Measurements from ENCODE around the gene LLGL1.

Gene LLGL1

DNA sequence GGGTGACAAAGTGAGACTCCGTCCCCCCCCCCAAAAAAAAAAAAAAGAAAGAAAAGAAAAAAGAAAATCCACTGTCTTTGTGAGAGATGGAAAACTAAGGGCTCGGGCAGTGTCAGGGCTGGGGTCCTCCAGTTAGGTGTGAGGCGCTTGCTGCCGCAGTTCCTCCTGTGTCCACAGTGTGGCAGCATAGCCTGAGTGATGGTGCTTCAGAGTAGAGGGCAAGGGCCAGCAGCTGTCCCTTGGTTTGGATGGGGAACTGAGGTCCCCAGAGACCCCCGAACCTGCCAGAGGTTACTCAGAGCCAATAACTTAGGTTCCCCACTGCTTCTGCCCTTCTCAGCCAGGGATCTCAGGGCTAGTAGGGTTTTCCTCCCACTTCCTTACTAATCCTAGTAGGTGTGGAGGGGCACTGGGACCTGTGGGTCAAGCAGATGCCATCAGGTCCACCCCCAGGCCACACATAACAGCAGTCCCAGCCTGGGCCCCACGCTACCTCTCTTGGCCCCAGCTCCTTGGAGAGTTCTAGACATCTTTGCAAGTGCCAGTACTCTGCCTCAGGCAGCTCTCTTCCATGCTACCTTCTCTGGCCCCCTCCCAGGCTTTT lies 7.9 kb upstream of the LLGL1 start:
- Histone ChIP-seq H3K36me3 (ENCODE audit: control insufficient read depth, insufficient read depth, low read length) (no peaks in the 10 kb centered on the region), H3K9ac (ENCODE audit: low read length) (no peak overlapping the region), H3K27ac (ENCODE audit: low read depth, low read length) (no peak overlapping the region)

DNA sequence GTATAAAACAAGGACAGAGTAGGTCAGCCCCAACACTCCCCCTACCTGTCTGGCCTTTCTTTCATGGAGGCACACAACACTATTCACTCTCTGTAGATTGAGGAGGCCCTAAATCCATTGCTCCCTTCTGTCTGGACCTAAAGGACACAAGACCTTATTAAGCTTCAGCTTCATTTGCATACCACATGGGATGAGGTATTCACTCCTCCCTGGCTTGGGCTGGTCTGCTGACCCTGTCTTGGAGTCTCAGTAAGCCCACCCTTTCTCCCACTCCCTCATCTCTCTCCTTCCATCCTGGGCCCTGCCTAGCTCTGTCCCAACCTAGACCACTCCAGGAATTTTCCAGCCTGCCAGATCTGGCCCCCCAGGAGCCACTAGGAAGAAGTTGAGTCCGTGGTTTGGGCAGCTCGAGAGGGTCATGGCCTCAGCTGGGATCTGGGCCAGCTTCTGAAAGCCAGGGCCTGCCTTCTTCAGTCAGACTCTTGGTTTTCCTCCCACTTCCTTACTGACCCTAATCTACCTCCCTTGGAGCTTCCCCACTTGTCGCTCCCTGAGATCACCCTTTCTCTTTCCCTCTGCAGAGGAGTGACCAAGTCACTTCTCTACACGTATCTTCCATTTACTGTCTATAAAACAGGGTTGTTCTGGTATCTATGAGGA lies 6.5 kb upstream of the LLGL1 start:
- H3K9me3 ChIP-seq (ENCODE audit: control insufficient read depth, insufficient read depth, low read depth, low read length), result no peaks in the 10 kb centered on the region
- no peaks in the 10 kb centered on the region for H3K27me3 ChIP-seq (ENCODE audit: control insufficient read depth, insufficient read depth, low read length)
- H3K27ac ChIP-seq (ENCODE audit: low read depth, low read length), result no peak overlapping the region
- no peaks in the 10 kb centered on the region for H3K36me3 ChIP-seq (ENCODE audit: control insufficient read depth, insufficient read depth, low read length)
- H3K4me1 ChIP-seq (ENCODE audit: control insufficient read depth, insufficient read depth, low read length), result peaks cover 2% of the 10 kb centered on the region
- H3K4me3 ChIP-seq (ENCODE audit: low read depth, low read length), result no peak overlapping the region
- peak overlapping the region; percentile 24 for H3K9ac ChIP-seq (ENCODE audit: low read length)

More for the DNA sequence above, 7.9 kb upstream of the LLGL1 start:
- Histone ChIP-seq H3K4me1 (ENCODE audit: control insufficient read depth, insufficient read depth, low read length) (no peaks in the 10 kb centered on the region; the same call in 1 of the 2 replicates), H3K9me3 (ENCODE audit: control insufficient read depth, insufficient read depth, low read depth, low read length) (no peaks in the 10 kb centered on the region), H3K27me3 (ENCODE audit: control insufficient read depth, insufficient read depth, low read length) (no peaks in the 10 kb centered on the region), H3K4me3 (ENCODE audit: low read depth, low read length) (no peak overlapping the region)

DNA sequence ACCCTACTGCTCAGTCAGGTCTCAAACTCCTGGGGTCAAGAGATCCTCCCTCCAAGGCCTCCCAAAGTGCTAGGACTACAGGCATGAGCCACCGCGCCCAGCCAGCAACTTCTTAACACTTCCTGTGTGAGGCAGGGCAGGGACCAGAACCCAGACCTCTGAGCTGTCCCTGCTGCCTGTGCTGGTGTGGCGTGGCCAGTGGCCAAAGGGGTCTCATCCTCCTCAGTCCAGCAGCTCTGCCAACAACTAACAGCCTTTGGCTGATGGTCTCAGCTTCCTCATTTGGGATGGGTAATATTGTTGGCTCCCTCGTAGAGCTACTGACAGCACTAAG lies 1.4 kb upstream of the LLGL1 start:
- no peaks in the 10 kb centered on the region for H3K36me3 ChIP-seq (ENCODE audit: control insufficient read depth, insufficient read depth, low read length)
- H3K27ac ChIP-seq (ENCODE audit: low read depth, low read length), result peak overlapping the region; percentile 84
- peaks cover 20% of the 10 kb centered on the region for H3K4me1 ChIP-seq (ENCODE audit: control insufficient read depth, insufficient read depth, low read length)
- H3K4me3 ChIP-seq (ENCODE audit: low read depth, low read length), result peak overlapping the region; percentile 74
- H3K9me3 ChIP-seq (ENCODE audit: control insufficient read depth, insufficient read depth, low read depth, low read length), result no peaks in the 10 kb centered on the region
- no peaks in the 10 kb centered on the region for H3K27me3 ChIP-seq (ENCODE audit: control insufficient read depth, insufficient read depth, low read length)
- peak overlapping the region; percentile 79 for H3K9ac ChIP-seq (ENCODE audit: low read length)

DNA sequence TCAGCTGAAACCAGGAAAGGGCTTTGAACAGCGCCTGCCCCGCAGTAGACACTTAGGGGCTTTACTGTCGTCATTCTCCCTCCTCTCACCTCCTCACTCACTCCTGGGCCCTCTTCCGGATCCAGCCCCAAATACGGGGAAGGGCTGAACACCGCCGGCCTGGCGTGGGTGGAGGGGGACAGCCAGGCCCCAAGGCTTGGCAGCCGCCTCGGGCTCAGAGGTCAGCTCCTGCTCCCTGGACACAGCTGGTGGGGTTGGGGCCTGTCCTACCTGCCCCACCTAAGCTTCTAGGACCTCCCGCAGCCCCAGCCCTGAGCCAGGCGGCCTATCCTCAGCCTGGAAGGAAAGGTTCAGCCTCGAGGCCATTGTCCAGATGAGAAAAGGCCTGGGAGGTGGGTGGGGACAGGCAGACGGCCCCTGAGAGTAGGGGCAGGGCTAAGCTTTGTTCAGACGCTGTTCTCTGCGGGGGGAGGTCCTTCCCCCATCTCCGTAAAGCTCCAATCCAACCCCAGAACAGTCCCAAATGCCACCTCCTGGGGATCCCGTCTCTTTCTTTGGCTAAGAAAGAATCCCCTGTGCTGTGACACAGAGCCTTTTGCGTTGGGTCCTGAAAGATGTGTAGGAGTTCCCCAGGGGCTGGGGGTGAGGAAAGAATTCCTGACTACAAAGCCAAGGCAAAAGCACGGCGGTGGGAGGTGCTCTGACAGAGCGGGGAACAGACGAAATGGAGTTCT lies 881 bp upstream of the LLGL1 start:
- Histone ChIP-seq H3K36me3 (ENCODE audit: control insufficient read depth, insufficient read depth, low read length) (no peaks in the 10 kb centered on the region), H3K27ac (ENCODE audit: low read depth, low read length) (peak overlapping the region; percentile 84), H3K9me3 (ENCODE audit: control insufficient read depth, insufficient read depth, low read depth, low read length) (no peaks in the 10 kb centered on the region), H3K27me3 (ENCODE audit: control insufficient read depth, insufficient read depth, low read length) (no peaks in the 10 kb centered on the region), H3K4me1 (ENCODE audit: control insufficient read depth, insufficient read depth, low read length) (peaks cover 20% of the 10 kb centered on the region), H3K9ac (ENCODE audit: low read length) (peak overlapping the region; percentile 79), H3K4me3 (ENCODE audit: low read depth, low read length) (peak overlapping the region; percentile 74)

DNA sequence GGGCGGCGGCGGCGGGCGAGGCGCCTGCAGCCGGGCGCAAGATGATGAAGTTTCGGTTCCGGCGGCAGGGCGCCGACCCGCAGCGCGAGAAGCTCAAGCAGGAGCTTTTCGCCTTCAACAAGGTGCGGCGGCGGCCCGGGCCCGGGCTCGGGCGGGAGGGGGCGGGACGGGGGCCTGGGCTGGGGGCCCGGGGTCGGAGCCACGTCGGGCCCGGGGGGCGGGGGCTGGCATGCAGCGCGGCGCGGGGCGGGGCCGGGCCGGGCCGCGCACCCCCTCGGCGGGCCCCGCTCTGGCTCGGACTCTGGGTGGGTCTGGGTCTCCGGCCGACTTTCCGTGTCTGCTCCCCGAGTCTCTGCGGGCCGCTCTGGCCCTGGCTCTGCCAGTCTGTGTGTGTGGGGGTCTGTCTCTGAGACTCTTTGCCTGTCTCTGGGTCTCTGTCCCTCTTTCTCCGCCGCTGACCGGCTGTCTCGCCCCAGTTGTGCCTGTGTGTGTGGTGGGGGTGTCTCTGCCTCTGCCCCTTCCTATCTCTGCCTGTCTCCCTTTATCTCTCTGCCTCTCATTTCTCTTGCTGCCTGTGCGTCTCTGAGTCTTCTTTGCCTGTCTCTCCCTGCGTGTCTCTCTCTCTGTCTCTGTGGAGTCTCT lies 328 bp downstream of the LLGL1 start:
- H3K27me3 ChIP-seq (ENCODE audit: control insufficient read depth, insufficient read depth, low read length), result no peaks in the 10 kb centered on the region
- no peaks in the 10 kb centered on the region; the same call in 1 of the 2 replicates for H3K36me3 ChIP-seq (ENCODE audit: control insufficient read depth, insufficient read depth, low read length)
- no peaks in the 10 kb centered on the region for H3K9me3 ChIP-seq (ENCODE audit: control insufficient read depth, insufficient read depth, low read depth, low read length)
- peaks cover 20% of the 10 kb centered on the region for H3K4me1 ChIP-seq (ENCODE audit: control insufficient read depth, insufficient read depth, low read length)
- no peak overlapping the region for H3K27ac ChIP-seq (ENCODE audit: low read depth, low read length)
- peak overlapping the region; percentile 91 for H3K4me3 ChIP-seq (ENCODE audit: low read depth, low read length)
- peak overlapping the region; percentile 68 for H3K9ac ChIP-seq (ENCODE audit: low read length)

DNA sequence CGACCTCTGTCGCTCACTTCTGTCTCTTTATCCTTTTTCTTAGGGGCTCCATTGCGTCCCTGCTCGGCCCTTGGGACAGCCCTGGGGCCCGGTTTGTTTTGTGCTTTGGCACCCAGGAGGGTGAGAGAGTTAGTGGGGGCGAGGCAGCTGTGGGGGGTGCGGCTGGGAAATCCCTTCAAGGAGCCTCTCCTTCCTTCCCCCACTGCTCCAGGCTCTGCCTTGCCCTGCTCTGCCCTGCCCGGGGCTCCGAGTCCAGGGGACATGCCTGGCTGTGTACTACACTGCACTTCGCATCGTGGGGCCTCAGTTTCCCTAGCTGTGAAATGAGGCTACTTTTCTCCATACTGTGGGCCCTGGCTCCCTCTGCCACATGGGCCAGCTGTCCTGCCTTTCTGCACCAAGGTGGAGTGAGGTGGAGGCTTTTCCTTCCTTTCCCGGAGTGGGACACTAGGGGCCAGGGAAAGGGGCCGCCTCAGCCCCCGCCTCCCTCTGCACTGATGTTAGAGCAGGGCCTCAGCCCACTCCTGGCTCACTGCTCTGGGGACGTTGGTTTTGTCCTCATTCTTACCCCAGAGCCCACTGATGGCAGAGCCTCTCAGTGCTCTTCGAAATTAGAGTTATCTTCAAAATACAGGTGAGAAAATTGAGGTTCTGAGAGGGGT lies 980 bp downstream of the LLGL1 start:
- Histone ChIP-seq H3K36me3 (ENCODE audit: control insufficient read depth, insufficient read depth, low read length) (no peaks in the 10 kb centered on the region; the same call in 1 of the 2 replicates), H3K4me3 (ENCODE audit: low read depth, low read length) (peak overlapping the region; percentile 91), H3K9ac (ENCODE audit: low read length) (peak overlapping the region; percentile 68), H3K4me1 (ENCODE audit: control insufficient read depth, insufficient read depth, low read length) (peaks cover 20% of the 10 kb centered on the region), H3K27ac (ENCODE audit: low read depth, low read length) (no peak overlapping the region), H3K9me3 (ENCODE audit: control insufficient read depth, insufficient read depth, low read depth, low read length) (no peaks in the 10 kb centered on the region), H3K27me3 (ENCODE audit: control insufficient read depth, insufficient read depth, low read length) (no peaks in the 10 kb centered on the region)

DNA sequence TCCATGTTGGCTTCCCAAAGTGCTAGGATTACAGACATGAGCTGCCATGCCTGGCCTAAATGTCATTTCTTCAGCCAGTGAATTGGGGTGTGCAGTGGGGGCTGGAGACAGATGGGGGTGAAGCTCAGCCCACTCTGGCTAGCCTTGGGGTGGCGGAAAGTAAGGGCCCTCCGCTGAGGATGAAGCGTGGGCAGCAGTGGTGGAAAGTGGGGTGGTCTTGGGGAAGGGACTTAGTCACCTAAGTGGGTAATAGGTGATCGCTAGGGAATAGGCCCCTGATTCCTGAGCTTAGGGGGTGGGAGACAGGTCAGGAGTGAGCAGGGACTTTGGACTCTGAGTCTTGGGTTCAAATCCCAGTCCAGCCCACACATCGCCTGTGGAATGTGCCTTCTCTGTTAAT lies 2.2 kb downstream of the LLGL1 start:
- H3K27me3 ChIP-seq (ENCODE audit: control insufficient read depth, insufficient read depth, low read length), result no peaks in the 10 kb centered on the region
- peaks cover 20% of the 10 kb centered on the region for H3K4me1 ChIP-seq (ENCODE audit: control insufficient read depth, insufficient read depth, low read length)
- peaks cover 8% of the 10 kb centered on the region for H3K36me3 ChIP-seq (ENCODE audit: control insufficient read depth, insufficient read depth, low read length)
- no peak overlapping the region for H3K27ac ChIP-seq (ENCODE audit: low read depth, low read length)
- no peak overlapping the region for H3K4me3 ChIP-seq (ENCODE audit: low read depth, low read length)
- no peaks in the 10 kb centered on the region for H3K9me3 ChIP-seq (ENCODE audit: control insufficient read depth, insufficient read depth, low read depth, low read length)
- no peak overlapping the region for H3K9ac ChIP-seq (ENCODE audit: low read length)

DNA sequence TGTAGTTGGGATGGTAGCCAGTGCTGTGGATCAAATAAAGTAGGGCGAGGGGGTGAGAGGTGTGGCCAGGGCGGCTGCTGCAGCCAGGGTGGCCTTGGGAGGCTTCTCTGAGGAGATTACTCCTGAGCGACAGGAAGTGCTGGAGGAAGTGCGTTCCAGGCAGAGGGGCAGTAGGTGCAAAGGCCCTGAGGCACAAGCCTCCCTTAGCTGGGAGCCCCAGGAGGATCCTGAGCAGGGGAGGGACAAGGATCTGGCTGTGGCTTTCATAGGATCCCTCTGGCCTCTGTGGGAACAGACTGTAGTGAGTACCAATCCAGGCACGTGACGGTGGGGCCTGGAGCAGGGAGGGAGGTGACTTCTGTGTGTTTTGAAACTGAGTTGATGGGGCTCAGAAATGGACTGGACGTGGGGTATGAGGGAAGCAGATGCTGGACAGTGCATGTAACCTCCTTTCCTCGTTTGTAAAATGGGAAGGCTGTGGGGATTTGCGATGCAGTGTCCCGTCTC lies 2.8 kb downstream of the LLGL1 start:
- Histone ChIP-seq H3K9me3 (ENCODE audit: control insufficient read depth, insufficient read depth, low read depth, low read length) (no peaks in the 10 kb centered on the region), H3K4me1 (ENCODE audit: control insufficient read depth, insufficient read depth, low read length) (peaks cover 20% of the 10 kb centered on the region), H3K9ac (ENCODE audit: low read length) (no peak overlapping the region), H3K4me3 (ENCODE audit: low read depth, low read length) (no peak overlapping the region), H3K36me3 (ENCODE audit: control insufficient read depth, insufficient read depth, low read length) (peaks cover 14% of the 10 kb centered on the region), H3K27me3 (ENCODE audit: control insufficient read depth, insufficient read depth, low read length) (no peaks in the 10 kb centered on the region), H3K27ac (ENCODE audit: low read depth, low read length) (no peak overlapping the region)

DNA sequence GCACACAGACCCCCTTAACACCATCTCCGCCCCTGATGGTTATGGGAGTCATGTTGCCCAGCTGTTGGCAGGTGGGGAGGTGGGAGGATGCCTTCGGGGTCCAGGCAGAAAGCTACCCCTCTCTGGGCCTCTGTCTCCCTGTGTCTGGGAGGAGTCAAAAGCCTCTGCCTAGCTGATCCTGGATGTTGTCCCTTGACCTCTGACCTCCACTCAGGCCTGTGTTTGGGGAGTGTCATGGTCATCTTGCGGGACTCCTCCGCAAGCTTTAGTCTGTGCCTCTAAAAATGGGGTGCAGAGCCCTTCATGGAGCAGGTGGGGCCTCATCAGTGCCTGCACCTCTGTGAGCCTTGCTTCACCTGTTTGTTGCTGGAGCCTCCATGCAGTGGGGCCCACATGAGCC lies 3.8 kb downstream of the LLGL1 start:
- no peaks in the 10 kb centered on the region for H3K9me3 ChIP-seq (ENCODE audit: control insufficient read depth, insufficient read depth, low read depth, low read length)

DNA sequence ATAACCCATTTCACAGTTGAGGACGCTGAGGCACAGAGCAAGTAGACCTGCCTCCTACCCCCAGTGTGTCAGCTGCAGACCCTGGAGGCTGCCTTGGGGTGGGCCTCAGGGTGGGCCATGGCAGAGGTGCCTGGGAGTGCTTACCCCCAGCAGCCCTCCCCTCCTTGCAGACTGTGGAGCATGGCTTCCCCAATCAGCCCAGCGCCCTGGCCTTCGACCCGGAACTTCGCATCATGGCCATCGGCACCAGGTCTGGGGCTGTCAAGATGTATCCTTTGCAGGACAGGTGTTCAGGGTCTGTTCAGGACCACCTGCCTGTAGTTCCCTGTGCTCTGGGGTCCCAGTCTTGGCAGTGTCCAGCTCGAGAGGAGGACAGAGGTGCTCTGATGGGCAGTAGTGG lies 4.3 kb downstream of the LLGL1 start:
- Histone ChIP-seq H3K9ac (ENCODE audit: low read length) (no peak overlapping the region), H3K4me1 (ENCODE audit: control insufficient read depth, insufficient read depth, low read length) (peaks cover 10% of the 10 kb centered on the region), H3K9me3 (ENCODE audit: control insufficient read depth, insufficient read depth, low read depth, low read length) (no peaks in the 10 kb centered on the region), H3K4me3 (ENCODE audit: low read depth, low read length) (no peak overlapping the region), H3K27me3 (ENCODE audit: control insufficient read depth, insufficient read depth, low read length) (no peaks in the 10 kb centered on the region), H3K36me3 (ENCODE audit: control insufficient read depth, insufficient read depth, low read length) (peaks cover 29% of the 10 kb centered on the region), H3K27ac (ENCODE audit: low read depth, low read length) (no peak overlapping the region)

More for the DNA sequence above, 3.8 kb downstream of the LLGL1 start:
- Histone ChIP-seq H3K4me3 (ENCODE audit: low read depth, low read length) (no peak overlapping the region), H3K4me1 (ENCODE audit: control insufficient read depth, insufficient read depth, low read length) (peaks cover 14% of the 10 kb centered on the region), H3K9ac (ENCODE audit: low read length) (no peak overlapping the region), H3K27me3 (ENCODE audit: control insufficient read depth, insufficient read depth, low read length) (no peaks in the 10 kb centered on the region), H3K27ac (ENCODE audit: low read depth, low read length) (no peak overlapping the region), H3K36me3 (ENCODE audit: control insufficient read depth, insufficient read depth, low read length) (peaks cover 24% of the 10 kb centered on the region)

All from HUES6 (cell line).